PC-3 (cell line): ENCODE results near the gene CEP128.

Experiments used
- EZH2 ChIP-seq: fragments of 300-600 bp; sonication (generic); IDR thresholded peaks from one replicate; pipeline ENCODE4 v1.6.1; 2017; ENCODE audit warnings: antibody characterized with exemption, mild to moderate bottlenecking, low read length; ENCODE audit not compliant: unreplicated experiment
- TF ChIP-seq, protein P1 (sequence below): fragments of 300-600 bp; sonication (generic); conservative IDR thresholded peaks from 2 replicates; pipeline ENCODE4 v1.5.1; 2017; ENCODE audit warnings: antibody characterized with exemption, low read depth, mild to moderate bottlenecking, low read length

DNA sequence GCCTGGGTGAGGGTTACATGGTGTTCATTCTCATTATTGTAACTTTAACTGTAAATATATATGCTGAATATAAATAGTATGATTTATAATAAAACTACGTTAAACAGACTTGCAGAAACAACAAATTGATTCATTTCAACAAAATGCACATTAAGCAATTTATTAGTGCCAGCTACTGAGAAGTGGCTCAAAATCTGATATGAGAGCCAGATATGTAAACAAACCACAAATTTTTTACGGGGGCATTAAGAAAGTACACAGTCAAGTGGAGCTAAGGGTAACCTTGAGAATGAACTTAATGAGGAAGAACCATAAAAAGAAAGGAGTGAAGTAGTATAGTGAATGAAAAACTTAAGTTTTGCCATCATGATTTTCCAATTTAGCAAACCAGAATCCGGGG is 40.3 kb downstream of the CEP128 start:
- TF ChIP-seq, protein P1, sequence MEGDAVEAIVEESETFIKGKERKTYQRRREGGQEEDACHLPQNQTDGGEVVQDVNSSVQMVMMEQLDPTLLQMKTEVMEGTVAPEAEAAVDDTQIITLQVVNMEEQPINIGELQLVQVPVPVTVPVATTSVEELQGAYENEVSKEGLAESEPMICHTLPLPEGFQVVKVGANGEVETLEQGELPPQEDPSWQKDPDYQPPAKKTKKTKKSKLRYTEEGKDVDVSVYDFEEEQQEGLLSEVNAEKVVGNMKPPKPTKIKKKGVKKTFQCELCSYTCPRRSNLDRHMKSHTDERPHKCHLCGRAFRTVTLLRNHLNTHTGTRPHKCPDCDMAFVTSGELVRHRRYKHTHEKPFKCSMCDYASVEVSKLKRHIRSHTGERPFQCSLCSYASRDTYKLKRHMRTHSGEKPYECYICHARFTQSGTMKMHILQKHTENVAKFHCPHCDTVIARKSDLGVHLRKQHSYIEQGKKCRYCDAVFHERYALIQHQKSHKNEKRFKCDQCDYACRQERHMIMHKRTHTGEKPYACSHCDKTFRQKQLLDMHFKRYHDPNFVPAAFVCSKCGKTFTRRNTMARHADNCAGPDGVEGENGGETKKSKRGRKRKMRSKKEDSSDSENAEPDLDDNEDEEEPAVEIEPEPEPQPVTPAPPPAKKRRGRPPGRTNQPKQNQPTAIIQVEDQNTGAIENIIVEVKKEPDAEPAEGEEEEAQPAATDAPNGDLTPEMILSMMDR = no peak
- no peak for TF ChIP-seq EZH2
